NCI-H526 (cell line): Measurements from ENCODE around the gene MUC5B.
A peak's percentile ranks its signal among the peaks of the same experiment; 100 is the strongest.
"Not testable (repeated sequence)": the region's sequence is repeated elsewhere in the genome, so short reads cannot be mapped to it uniquely, and the experiment has no call there.

Experiments used
- DNase-seq, 2 experiments: peaks; one replicate each; lab custom pipeline; 2025; lab: John Stamatoyannopoulos, UW

MUC5B gene

DNA sequence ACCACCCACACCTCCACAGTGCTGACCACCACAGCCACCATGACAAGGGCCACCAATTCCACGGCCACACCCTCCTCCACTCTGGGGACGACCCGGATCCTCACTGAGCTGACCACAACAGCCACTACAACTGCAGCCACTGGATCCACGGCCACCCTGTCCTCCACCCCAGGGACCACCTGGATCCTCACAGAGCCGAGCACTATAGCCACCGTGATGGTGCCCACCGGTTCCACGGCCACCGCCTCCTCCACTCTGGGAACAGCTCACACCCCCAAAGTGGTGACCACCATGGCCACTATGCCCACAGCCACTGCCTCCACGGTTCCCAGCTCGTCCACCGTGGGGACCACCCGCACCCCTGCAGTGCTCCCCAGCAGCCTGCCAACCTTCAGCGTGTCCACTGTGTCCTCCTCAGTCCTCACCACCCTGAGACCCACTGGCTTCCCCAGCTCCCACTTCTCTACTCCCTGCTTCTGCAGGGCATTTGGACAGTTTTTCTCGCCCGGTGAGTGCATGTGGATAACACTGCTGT is 28.4 kb downstream of the MUC5B start:
- no peak for DNase-seq

DNA sequence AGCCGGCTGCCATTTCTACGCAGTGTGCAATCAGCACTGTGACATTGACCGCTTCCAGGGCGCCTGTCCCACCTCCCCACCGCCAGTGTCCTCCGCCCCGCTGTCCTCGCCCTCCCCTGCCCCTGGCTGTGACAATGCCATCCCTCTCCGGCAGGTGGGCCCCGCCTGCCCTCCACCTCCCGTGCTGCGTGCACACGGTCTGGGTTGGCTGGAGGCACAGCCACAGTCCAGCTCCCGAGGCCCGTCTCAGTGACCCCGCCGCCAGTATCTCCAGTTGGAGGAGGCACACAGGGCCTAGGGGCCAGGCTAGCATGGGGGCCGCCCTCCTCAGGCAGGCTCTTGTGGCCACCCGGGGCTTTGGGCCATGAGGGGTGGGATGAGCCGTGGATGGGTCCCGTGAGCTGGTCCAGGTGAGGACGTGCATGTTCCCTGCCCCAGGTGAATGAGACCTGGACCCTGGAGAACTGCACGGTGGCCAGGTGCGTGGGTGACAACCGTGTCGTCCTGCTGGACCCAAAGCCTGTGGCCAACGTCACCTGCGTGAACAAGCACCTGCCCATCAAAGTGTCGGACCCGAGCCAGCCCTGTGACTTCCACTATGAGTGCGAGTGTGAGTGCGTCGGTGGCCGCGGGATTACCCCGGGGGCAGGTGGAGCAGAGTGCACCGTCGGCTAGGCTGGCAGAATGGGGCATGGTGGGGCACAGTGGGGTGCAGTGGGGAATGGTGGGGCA is 29.7 kb downstream of the MUC5B start:
- DNase-seq = no peak

DNA sequence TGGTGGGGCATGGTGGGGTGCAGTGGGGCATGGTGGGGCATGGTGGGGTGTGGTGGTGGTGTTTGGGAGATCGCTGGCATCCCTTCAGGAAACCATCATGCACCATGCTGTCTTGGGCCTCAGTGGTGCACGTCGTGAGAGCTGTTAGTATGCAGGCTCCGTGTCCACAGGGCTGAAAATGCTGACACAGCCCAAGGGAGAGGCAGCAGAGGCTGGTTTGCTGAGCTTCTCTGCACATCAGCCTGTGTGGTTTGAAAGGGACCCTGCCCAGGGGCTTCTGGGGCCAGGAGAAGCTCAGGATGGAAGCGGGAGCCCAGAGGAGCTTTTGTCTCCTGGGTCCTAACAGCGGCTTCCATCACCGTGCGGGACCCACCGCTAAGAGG is 30.2 kb downstream of the MUC5B start:
- no peak for DNase-seq

DNA sequence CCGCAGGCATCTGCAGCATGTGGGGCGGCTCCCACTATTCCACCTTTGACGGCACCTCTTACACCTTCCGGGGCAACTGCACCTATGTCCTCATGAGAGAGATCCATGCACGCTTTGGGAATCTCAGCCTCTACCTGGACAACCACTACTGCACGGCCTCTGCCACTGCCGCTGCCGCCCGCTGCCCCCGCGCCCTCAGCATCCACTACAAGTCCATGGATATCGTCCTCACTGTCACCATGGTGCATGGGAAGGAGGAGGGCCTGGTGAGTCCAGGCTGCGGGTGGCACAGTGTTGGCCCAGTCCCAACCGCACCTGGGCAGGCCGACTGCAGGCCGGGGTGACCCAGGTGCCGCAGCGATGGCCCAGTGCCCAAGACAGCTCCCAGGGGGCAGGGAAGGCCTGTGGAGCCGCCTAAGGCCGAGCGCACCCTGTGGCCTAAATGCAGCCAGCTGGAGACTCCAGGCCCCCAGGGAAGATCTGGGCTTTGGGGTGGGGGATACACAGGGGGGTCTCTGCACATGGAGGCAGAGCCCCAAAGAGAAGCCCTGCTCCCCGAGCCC is 31.3 kb downstream of the MUC5B start:
- no peak for DNase-seq

DNA sequence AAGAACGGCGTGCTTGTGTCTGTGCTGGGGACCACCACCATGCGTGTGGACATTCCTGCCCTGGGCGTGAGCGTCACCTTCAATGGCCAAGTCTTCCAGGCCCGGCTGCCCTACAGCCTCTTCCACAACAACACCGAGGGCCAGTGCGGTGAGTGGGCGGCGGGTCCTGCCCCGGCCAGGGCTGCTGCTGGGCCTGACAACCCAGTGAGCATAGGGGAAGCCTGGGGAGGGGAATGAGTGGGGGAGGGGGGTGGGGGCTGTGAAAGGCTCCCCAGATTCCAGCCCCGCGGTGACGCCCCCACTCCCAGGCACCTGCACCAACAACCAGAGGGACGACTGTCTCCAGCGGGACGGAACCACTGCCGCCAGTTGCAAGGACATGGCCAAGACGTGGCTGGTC is 31.9 kb downstream of the MUC5B start:
- no peak for DNase-seq

DNA sequence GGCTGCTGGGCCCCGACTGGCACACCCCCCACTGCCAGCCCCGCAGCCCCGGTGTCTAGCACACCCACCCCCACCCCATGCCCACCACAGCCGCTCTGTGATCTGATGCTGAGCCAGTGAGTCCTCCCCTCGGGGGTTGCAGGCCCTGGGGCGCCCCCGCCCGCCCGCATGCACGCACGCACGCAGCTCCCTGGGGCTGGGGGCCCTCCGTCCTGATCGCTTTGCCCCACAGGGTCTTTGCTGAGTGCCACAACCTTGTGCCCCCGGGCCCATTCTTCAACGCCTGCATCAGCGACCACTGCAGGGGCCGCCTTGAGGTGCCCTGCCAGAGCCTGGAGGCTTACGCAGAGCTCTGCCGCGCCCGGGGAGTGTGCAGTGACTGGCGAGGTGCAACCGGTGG is 32.3 kb downstream of the MUC5B start:
- DNase-seq = no peak

DNA sequence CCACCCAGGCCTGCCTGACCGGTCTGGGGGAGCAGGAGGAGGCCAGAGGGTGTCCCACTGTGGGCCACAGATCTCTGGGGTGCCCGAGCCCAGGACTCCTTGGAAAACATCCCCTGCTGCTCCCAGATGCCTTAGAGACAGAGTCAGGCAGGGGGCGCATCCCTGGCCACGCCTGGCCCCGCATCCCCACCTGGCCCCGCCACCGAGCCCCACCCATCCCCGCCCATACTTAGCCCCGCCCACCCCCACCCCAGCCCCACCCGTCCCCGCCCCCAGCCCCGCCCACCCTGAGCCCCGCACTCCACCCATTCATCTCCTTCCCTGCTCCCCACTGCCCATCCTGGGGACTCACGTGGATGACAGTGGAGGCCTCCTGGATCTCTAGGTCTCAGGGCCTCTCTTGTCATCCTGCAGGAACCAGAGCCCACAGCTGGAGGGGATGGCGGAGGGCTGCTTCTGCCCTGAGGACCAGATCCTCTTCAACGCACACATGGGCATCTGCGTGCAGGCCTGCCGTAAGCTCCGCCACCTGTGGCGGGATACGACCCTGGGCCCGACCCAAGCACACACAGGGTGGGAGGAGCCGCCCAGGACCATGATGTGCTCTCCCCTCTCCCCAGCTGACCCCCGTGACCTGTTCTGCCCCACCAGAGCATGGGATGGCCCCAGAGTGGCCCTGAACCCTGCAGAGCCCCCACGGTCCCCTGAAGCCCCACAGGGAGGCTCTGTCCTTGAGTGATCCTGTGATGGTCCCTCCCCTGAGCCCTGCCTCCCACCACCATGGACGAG is 33.6 kb downstream of the MUC5B start:
- DNase-seq = peak in 1 of 2 experiments; percentile 33

DNA sequence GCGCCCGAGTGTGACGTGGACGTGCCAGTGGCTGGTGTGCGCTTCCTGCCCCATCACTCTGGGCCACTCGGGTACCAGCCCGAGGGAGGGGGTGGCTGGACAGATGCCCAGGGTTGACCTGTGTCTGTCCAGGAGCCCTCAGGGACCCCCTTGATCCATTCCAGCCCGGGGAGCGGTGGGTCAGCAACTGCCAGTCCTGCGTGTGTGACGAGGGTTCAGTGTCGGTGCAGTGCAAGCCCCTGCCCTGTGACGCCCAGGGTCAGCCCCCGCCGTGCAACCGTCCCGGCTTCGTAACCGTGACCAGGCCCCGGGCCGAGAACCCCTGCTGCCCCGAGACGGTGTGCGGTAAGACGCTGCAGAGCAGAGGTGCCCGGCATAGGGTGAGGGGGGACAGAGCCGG is 34.5 kb downstream of the MUC5B start:
- no peak for DNase-seq

DNA sequence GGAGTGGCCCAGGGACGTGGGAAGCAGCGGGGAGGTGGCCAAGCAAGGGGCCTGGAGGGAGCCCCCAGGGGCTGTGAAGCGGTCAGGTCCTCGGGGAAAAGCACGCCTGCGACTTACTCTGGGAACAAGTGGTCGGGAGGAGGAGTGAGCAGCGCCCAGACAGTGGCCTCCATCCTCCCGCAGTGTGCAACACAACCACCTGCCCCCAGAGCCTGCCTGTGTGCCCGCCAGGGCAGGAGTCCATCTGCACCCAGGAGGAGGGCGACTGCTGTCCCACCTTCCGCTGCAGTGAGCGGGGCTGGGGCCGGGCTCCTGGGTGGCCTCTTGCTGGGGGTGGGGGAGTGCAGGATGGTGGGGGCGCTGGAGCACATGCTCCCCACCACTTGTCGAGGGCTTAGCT is 35.0 kb downstream of the MUC5B start:
- no peak for DNase-seq

DNA sequence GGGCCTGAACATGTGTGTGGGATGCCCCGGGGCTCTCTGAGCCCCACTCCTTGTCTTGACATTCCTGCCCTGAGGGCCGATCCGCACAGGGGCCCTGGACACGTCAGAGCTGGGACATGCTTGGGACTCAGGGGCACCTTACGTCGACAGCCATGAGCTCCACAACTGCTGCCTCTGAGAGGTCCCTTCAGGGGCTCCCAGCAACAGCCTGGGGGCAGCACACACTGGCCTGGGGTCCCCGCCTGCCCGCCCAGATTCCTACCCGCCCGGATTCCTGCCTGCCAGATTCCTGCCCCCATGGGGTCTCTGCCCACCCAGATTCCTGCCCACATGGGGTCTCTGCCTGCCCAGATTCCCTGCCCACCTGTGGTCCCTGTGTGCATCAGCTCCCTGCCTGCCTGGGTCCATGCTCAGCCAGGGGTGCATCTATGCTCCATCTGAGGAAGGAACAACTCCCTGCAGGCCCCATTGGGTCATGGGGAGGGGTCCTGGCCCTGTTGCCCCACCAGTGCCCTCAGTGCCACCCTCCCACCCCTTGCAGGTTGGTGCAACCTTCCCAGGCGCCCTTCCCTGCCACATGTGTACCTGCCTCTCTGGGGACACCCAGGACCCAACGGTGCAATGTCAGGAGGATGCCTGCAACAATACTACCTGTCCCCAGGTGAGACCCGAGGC is 35.7 kb downstream of the MUC5B start:
- DNase-seq = no peak

DNA sequence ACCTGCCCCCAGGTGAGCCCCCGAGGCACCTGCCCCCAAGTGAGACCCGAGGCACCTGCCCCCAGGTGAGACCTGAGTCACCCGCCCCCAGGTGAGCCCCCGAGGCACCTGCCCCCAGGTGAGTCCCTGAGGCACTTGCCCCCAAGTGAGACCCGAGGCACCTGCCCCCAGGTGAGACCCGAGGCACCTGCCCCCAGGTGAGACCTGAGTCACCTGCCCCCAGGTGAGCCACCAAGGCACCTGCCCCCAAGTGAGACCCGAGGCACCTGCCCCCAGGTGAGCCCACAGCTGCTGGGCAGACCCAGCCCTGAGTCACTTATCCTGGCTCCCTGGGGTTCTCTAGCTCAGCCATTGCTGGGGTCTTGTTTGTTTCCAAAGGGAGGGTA is 36.2 kb downstream of the MUC5B start:
- no peak for DNase-seq

DNA sequence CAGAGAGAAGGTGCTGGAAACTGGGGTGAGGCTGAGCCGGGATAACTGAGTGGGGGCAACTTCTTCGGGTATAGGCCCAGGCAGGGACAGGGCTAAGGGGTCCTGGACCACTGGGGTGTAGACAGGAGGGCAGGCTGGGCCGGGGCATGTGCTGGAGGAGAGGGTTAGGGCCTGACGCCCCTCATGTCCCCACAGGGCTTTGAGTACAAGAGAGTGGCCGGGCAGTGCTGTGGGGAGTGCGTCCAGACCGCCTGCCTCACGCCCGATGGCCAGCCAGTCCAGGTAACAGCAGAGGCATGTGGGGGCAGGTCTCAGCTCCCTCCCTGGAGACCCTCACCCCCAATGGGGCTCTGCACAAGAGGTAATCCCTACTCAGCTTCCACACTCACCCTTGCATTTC is 36.7 kb downstream of the MUC5B start:
- no peak for DNase-seq

DNA sequence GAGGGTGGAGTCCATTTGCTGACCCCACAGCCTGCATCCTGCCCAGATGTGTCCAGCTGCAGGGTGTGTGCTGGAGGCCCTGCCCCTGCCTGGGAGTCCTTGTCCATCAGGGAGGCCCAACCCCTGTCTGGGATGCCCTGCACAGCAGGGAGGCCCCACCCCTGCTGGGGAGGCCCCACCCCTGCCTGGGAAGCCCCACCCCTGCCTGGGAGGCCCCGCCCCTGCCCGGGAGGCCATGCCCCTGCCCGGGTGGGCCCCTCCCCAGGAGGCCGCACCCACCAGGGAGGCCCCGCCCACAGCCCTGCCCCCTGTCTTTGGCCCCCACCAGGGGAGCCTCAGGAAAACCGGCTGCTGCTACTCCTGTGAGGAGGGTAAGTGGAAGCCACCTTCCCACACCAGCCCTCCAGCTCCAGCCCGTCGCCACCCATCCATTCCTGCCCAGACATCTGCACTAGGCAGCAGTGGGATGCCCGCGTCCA is 37.2 kb downstream of the MUC5B start:
- DNase-seq = peak in 1 of 2 experiments; percentile 44

DNA sequence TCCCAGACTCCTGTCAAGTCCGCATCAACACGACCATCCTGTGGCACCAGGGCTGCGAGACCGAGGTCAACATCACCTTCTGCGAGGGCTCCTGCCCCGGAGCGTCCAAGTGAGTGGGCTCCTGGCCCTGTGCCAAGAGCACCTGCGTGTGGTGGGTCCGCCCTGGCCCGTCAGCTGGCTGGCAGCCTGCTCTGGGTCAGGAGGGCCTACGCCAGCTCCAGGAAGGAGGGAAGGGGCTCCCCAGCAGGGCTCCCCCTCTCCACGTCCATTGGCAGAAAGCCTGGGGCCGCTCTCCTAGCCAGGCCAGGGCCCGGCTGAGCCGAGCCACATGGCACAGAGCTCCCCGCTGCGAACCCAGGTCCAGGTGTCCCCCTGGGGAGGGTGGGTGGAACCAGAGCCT is 37.8 kb downstream of the MUC5B start:
- no peak for DNase-seq

DNA sequence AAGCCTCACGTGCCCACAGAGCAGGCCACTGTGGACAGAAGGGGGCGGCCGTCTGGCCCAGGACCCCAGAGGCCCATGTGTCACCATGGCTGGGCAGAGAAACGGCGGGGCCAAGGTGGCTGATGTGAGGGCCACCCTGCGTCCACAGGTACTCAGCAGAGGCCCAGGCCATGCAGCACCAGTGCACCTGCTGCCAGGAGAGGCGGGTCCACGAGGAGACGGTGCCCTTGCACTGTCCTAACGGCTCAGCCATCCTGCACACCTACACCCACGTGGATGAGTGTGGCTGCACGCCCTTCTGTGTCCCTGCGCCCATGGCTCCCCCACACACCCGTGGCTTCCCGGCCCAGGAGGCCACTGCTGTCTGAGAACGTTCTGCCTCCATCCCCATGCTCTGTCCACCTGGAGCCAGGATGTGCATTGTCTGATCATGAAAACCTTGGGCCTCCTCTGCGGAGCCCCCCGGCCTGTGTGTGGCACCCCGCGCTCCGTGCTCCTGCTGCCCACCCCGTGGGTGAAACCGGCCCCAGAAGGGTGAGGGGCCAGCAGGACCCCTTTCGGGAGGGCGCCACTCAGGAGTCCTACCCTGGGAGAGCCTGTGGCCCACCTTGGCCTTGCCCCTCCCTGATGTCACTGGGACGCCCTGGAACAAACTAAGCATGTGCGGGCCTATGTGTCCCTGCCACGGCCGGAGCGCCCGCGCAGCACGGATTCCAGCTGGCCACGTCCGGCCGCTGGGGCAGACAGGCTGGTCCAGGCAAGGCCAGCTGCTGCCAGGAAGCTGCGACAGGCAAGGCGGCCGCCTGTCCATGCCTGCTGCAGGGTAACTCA is 38.6 kb downstream of the MUC5B start:
- no peak for DNase-seq

DNA sequence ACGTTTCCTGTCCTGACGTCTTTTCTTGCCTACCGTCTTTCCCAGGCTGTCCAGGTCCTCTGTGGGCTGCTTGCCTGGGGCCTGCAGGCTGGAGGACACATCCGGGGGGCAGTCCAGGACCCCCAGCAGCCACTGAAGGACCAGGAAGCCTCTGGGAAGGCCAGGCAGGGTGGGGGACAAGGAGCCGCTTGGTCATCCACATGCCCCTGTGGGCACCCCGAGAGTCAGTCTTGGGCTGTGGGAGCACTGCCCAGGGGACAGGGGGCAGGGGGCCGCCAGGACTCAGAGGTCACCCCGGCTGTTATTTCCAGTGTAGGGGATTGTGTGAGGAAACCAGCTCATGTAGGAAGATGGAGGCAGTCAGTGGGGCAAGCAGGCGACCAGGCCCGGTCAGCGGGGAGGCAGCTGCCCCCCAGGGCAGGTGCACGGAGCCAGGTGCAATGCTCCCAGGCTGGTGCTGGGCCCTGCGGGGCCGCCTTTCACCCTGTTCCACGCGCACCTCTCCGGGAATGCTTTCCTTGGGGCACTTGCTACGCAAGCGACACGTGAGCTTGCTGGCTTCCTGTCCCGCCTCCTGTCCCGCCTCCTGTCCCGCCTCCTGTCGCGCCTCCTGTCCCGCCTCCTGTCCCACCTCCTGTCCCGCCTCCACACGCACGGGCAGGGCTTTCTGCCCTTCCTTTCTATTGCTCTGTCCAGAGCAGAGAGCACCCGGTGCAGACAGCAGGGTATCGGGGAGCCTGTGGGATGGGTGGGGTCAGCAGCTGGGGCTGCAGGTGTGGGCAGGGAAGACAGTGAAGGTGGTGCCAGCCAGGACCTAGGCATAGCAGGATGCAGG is 39.5 kb downstream of the MUC5B start:
- DNase-seq = peak; percentile 63 to 92

DNA sequence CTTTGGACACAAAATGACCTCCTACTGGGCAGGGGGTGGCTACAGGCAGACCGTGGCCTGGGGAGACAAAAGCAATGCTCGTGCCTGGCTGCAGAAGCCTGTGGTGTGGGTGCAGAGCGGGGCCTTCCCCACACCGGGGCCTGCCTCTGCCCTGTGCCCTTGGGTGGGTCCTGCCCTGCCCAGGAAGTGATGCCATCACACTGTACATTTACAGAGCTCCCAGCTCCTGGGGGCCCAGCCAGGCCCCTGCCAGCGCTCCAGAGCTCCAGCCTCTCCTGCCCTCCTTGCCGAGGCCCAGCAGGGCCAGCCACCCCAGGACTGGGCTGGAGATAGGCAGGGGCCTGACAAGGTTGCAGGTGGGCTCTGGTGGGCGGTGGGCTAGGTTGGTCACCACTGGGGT is 40.1 kb downstream of the MUC5B start:
- DNase-seq = no peak

DNA sequence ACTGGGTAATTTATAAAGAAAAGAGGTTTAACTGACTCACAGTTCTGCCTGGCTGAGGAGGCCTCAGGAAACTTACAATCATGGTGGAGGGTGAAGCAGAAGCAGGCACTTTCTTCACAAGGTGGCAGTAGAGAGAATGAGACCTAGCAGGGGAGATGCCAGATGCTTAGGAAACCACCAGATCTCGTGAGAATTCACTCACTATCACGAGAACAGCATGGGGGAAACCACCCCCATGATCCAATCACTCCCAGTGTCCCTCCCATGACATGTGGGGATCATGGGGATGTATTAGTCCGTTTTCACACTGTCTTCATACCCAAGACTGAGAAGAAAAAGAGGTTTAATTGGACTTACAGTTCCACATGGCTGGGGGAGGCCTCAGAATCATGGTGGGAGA is 41.6 kb downstream of the MUC5B start:
- DNase-seq = peak; percentile 29 to 50

DNA sequence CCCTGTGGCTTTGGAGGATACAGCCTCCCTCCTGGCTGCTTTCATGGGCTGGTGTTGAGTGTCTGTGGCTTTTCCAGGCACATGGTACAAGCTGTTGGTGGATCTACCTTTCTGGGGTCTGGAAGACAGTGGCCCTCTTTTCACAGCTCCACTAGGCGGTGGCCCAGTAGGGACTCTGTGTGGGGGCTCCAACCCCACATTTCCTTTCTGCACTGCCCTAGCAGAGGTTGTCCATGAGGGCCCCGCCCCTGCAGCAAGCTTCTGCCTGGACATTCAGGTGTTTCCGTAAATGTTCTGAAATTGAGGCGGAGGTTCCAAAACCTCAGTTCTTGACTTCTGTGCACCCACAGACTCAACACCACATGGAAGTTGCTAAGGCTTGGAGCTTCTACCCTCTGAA is 42.6 kb downstream of the MUC5B start:
- DNase-seq = not testable (repeated sequence)

DNA sequence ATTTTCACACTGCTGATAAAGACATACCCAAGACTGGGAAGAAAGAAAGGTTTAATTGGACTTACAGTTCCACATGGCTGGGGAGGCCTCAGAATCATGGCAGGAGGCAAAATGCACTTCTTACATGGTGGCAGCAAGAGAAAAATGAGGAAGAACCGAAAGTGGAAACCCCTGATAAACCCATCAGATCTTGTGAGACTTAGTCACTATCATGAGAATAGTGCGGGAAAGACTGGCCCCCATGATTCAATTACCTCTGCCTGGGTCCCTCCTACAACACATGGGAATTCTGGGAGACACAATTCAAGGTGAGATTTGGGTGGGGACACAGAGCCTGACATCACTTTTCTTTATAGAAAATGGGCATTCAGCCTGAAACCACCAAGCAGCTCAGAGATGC is 44.1 kb downstream of the MUC5B start:
- not testable (repeated sequence) for DNase-seq
